HG03565 (cell line): Measurements from ENCODE around the gene SLC4A3.
"Not testable (repeated sequence)": the region's sequence is repeated elsewhere in the genome, so short reads cannot be mapped to it uniquely, and the experiment has no call there.

Experiments used
- ATAC-seq: cut with Tn5 transposase; IDR thresholded peaks from one replicate; pipeline ENCODE4 v1.9.1; 2021; ENCODE audit warnings: mild to moderate bottlenecking, moderate library complexity; ENCODE audit not compliant: unreplicated experiment

Gene SLC4A3

GRCh38 chr2:219671279-219671678, 43.8 kb downstream of the SLC4A3 start:
- ATAC-seq, result no peak

- ATAC-seq, result no peak
Measured at GRCh38 chr2:219672406-219672805, 45.0 kb downstream of the SLC4A3 start.

GRCh38 chr2:219675221-219675620, 47.8 kb downstream of the SLC4A3 start:
- ATAC-seq, result no peak

GRCh38 chr2:219676586-219676985, 49.2 kb downstream of the SLC4A3 start:
- no peak for ATAC-seq

GRCh38 chr2:219679041-219679440, 51.6 kb downstream of the SLC4A3 start:
- no peak for ATAC-seq

GRCh38 chr2:219679571-219679970, 52.1 kb downstream of the SLC4A3 start:
- no peak for ATAC-seq

GRCh38 chr2:219680958-219681693, 53.7 kb downstream of the SLC4A3 start:
- no peak for ATAC-seq

GRCh38 chr2:219681694-219682300, 54.4 kb downstream of the SLC4A3 start:
- ATAC-seq, result no peak

- not testable (repeated sequence) for ATAC-seq
Measured at GRCh38 chr2:219683474-219683873, 56.0 kb downstream of the SLC4A3 start.

- ATAC-seq, result peak; percentile 96
Measured at GRCh38 chr2:219684721-219685689, 57.6 kb downstream of the SLC4A3 start.

GRCh38 chr2:219687272-219687671, 59.8 kb downstream of the SLC4A3 start:
- ATAC-seq, result no peak

GRCh38 chr2:219687882-219688559, 60.6 kb downstream of the SLC4A3 start:
- no peak for ATAC-seq

GRCh38 chr2:219688560-219689445, 61.4 kb downstream of the SLC4A3 start:
- ATAC-seq, result no peak

GRCh38 chr2:219689676-219690628, 62.5 kb downstream of the SLC4A3 start:
- ATAC-seq, result peak; percentile 45

GRCh38 chr2:219691571-219691970, 64.1 kb downstream of the SLC4A3 start:
- no peak for ATAC-seq
